Liver (tissue), 3 donors: ENCODE results near the gene TPPP.

Source experiments
- EGR1 ChIP-seq, 2 donors: IDR thresholded peaks; 2 replicates each; pipeline ENCODE4 v1.6.1; 2016 to 2018; ENCODE audit warnings: antibody characterized with exemption in 2 of 2, low read depth in 2 of 2
- FOXA1 ChIP-seq: IDR thresholded peaks from 2 replicates; pipeline ENCODE4 v1.6.1; 2016; ENCODE audit warnings: antibody characterized with exemption
- GABPA ChIP-seq, 2 donors: IDR thresholded peaks in 1 of 2; conservative IDR thresholded peaks in 1 of 2; 2 replicates each; pipeline ENCODE4 v1.6.1; 2016; ENCODE audit warnings: antibody characterized with exemption in 2 of 2, mild to moderate bottlenecking in 1 of 2, moderate library complexity in 1 of 2
- HNF4A ChIP-seq, 2 donors: conservative IDR thresholded peaks; 2 replicates each; pipeline ENCODE4 v1.6.1; 2016; ENCODE audit warnings: antibody characterized with exemption in 2 of 2, mild to moderate bottlenecking in 2 of 2
- JUND ChIP-seq, 2 donors: IDR thresholded peaks; 2 replicates each; pipeline ENCODE4 v1.6.1; 2016; ENCODE audit warnings: antibody characterized with exemption in 2 of 2
- RAD21 ChIP-seq, 2 donors: IDR thresholded peaks; 2 replicates each; pipeline ENCODE4 v1.6.1; 2016; ENCODE audit warnings: antibody characterized with exemption in 2 of 2, mild to moderate bottlenecking in 2 of 2
- RXRA ChIP-seq, 2 donors: IDR thresholded peaks; 2 replicates each; pipeline ENCODE4 v1.6.1; 2017 to 2018; ENCODE audit warnings: antibody characterized with exemption in 2 of 2, mild to moderate bottlenecking in 1 of 2
- SP1 ChIP-seq: IDR thresholded peaks from 2 replicates; pipeline ENCODE4 v1.6.1; 2018; ENCODE audit warnings: antibody characterized with exemption, mild to moderate bottlenecking
- TAF1 ChIP-seq: conservative IDR thresholded peaks from 2 replicates; pipeline ENCODE4 v1.6.1; 2016; ENCODE audit warnings: antibody characterized with exemption, mild to moderate bottlenecking
- YY1 ChIP-seq: IDR thresholded peaks from 2 replicates; pipeline ENCODE4 v1.6.1; 2016; ENCODE audit warnings: antibody characterized with exemption, mild to moderate bottlenecking
- TF ChIP-seq, protein P1 (sequence below): fragments of 150-350 bp; IDR thresholded peaks from 2 replicates; pipeline ENCODE4 v1.5.1; 2017; ENCODE audit warnings: improper control_type of control experiment, low read depth, low read length; ENCODE audit not compliant: missing input control
- TF ChIP-seq, protein P2 (sequence below): IDR thresholded peaks from 2 replicates; pipeline ENCODE4 v1.6.1; 2016; ENCODE audit warnings: antibody characterized with exemption
- TF ChIP-seq, protein P3 (sequence below): IDR thresholded peaks from 2 replicates; pipeline ENCODE4 v1.6.1; 2016; ENCODE audit warnings: antibody characterized with exemption, mild to moderate bottlenecking
- TF ChIP-seq, protein P4 (sequence below): IDR thresholded peaks from 2 replicates; pipeline ENCODE4 v1.6.1; 2016; ENCODE audit warnings: antibody characterized with exemption
- donor health status: healthy.
- donor health status: healthy.

DNA sequence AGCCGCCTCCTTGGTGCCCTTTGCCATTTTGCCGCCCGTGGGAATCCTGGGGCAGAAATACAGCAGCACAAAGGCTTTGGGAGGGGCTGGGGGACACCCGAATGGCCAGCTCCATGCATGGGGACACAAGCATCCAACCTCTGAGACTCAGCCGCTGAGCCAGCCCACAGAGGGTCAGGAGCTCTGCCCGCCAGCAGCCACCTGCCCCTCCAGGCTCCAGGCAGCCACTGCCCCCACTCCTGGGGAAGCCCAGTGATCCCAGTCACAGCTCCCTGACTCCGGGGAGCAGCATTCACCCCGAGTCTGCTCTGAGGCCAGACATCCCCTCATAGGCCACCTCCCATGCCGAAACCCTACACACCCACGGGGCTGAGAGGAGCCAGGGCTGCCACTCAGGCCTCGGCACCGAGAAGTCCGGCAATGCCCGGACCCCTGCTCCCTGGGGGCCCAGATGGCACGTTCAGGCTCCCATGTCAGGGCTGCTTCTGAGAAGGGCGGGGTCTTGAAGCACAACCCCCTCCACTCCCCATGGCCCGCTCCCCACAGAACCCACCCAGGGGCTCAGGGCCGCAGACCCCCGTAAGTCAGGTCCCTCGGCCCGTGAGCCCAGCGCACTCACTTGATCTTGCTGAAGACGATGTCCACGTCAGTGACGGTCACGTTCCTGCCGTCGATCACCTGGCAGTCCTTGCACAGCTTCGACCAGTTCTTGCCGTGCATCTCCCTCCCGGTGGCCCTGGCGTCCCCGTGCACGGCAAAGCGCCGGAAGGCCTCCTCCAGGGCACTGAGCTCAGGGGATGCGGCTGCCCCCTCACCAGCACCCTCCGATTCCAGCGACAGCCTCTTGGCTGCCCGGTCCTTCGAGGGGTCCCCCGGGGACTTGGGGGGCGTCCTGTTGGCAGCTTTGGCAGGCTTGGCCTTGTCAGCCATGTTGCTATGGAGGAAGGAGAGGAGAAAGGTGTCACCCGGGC is 15.7 kb downstream of the TPPP start:
- TF ChIP-seq, protein P1, sequence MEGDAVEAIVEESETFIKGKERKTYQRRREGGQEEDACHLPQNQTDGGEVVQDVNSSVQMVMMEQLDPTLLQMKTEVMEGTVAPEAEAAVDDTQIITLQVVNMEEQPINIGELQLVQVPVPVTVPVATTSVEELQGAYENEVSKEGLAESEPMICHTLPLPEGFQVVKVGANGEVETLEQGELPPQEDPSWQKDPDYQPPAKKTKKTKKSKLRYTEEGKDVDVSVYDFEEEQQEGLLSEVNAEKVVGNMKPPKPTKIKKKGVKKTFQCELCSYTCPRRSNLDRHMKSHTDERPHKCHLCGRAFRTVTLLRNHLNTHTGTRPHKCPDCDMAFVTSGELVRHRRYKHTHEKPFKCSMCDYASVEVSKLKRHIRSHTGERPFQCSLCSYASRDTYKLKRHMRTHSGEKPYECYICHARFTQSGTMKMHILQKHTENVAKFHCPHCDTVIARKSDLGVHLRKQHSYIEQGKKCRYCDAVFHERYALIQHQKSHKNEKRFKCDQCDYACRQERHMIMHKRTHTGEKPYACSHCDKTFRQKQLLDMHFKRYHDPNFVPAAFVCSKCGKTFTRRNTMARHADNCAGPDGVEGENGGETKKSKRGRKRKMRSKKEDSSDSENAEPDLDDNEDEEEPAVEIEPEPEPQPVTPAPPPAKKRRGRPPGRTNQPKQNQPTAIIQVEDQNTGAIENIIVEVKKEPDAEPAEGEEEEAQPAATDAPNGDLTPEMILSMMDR: no peak
- TF ChIP-seq FOXA1: no peak
- TF ChIP-seq RXRA (IDR thresholded peaks at IDR 0.05): no peak
- no peak for TF ChIP-seq RAD21 (IDR thresholded peaks at IDR 0.05)
- TF ChIP-seq TAF1: no peak
- no peak for TF ChIP-seq JUND (IDR thresholded peaks at IDR 0.05)
- no peak for TF ChIP-seq YY1
- TF ChIP-seq, protein P2, sequence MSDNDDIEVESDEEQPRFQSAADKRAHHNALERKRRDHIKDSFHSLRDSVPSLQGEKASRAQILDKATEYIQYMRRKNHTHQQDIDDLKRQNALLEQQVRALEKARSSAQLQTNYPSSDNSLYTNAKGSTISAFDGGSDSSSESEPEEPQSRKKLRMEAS: no peak
- TF ChIP-seq, protein P3, sequence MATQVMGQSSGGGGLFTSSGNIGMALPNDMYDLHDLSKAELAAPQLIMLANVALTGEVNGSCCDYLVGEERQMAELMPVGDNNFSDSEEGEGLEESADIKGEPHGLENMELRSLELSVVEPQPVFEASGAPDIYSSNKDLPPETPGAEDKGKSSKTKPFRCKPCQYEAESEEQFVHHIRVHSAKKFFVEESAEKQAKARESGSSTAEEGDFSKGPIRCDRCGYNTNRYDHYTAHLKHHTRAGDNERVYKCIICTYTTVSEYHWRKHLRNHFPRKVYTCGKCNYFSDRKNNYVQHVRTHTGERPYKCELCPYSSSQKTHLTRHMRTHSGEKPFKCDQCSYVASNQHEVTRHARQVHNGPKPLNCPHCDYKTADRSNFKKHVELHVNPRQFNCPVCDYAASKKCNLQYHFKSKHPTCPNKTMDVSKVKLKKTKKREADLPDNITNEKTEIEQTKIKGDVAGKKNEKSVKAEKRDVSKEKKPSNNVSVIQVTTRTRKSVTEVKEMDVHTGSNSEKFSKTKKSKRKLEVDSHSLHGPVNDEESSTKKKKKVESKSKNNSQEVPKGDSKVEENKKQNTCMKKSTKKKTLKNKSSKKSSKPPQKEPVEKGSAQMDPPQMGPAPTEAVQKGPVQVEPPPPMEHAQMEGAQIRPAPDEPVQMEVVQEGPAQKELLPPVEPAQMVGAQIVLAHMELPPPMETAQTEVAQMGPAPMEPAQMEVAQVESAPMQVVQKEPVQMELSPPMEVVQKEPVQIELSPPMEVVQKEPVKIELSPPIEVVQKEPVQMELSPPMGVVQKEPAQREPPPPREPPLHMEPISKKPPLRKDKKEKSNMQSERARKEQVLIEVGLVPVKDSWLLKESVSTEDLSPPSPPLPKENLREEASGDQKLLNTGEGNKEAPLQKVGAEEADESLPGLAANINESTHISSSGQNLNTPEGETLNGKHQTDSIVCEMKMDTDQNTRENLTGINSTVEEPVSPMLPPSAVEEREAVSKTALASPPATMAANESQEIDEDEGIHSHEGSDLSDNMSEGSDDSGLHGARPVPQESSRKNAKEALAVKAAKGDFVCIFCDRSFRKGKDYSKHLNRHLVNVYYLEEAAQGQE: no peak
- TF ChIP-seq SP1: no peak
- no peak for TF ChIP-seq GABPA (IDR thresholded peaks at IDR 0.05 in 1 of 2, conservative IDR thresholded peaks at IDR 0.05 in 1 of 2)
- TF ChIP-seq HNF4A (conservative IDR thresholded peaks at IDR 0.05): no peak
- TF ChIP-seq EGR1 (IDR thresholded peaks at IDR 0.05; ENCODE audit: low read depth in 2 of 2): no peak
- TF ChIP-seq, protein P4, sequence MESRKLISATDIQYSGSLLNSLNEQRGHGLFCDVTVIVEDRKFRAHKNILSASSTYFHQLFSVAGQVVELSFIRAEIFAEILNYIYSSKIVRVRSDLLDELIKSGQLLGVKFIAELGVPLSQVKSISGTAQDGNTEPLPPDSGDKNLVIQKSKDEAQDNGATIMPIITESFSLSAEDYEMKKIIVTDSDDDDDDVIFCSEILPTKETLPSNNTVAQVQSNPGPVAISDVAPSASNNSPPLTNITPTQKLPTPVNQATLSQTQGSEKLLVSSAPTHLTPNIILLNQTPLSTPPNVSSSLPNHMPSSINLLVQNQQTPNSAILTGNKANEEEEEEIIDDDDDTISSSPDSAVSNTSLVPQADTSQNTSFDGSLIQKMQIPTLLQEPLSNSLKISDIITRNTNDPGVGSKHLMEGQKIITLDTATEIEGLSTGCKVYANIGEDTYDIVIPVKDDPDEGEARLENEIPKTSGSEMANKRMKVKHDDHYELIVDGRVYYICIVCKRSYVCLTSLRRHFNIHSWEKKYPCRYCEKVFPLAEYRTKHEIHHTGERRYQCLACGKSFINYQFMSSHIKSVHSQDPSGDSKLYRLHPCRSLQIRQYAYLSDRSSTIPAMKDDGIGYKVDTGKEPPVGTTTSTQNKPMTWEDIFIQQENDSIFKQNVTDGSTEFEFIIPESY: no peak
